Activated naive CD8-positive, alpha-beta T cell treated with anti-CD3 and anti-CD28 coated beads, Interleukin-2, amount 50 U/mL, for 16 hours (primary cell): ENCODE data around the gene IRF6.

Experiments
- DNase-seq: peaks from one replicate; pipeline ENCODE4 v3.0.0-alpha.2; 2020; ENCODE audit warnings: low read depth, low spot score

IRF6 gene

DNA sequence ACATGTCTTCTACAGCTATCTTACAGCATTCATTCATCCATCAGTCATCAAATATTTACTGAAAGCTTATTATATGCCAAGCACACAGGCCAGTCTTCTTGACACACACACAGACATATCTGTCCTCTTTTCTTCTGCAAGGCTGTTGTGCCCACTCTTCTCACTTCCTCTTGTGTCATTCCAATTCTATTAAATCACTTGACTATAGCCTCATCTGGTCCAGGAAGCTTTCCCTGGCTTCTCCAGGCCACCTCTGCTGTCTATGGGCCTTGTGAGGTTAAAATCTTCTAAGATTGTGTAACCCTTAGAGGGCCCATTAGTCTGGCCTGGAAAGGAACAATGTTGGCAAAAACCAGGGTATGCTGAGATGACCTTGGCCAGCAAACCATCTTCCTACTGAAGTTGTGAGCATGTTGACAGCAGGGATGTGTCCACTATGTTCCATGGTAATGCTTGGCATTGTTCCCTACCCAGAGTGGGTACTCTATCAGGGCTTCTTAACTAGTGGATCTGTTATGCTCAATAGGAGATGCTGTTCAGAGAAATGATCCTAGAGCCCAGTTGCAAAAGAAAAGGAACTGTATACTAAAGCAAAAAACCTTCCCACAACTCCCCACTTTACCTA is 44.8 kb downstream of the IRF6 start:
- no peak for DNase-seq

DNA sequence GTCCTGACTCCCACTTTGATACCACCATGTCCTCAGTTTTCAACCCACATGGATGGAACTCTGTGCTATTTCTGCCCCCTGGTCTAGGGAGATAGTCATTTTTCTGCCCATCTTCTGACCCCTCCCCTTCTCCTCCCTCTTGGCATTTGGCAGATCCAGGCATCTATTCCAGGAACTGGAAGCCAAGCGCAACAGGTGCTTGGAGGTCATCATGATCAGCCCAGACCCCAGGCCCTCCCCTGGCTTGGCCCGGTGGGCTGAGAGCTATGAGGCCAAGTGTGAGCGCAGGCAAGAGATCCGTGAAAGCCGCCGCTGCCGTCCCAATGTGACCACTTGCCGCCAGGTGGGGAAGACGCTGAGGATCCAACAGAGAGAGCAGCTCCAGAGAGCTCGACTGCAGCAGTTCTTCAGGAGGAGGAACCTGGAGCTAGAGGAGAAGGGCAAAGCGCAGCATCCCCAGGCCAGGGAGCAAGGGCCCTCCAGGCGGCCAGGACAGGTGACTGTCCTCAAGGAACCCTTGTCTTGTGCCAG is 46.0 kb downstream of the IRF6 start:
- DNase-seq: no peak

DNA sequence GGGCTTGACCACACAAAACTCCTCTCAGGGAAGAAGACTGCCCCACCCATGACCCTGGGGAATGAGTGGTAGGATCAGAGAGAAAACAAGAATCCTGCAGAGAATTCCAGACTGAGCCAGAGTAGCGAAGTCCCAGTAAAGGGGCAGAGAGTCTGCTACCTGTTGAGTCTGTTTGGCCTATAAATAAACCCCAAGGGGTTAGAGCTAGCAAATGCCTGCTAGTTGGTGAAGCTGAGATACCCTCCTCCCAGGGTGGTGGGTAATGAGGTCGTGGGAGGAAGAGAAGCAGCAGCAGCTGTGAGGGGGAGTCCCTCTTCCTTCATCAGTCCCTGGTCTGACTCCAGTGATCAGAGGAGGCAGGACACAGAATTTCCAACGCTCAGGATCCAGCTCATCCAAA is 47.5 kb downstream of the IRF6 start:
- no peak for DNase-seq

DNA sequence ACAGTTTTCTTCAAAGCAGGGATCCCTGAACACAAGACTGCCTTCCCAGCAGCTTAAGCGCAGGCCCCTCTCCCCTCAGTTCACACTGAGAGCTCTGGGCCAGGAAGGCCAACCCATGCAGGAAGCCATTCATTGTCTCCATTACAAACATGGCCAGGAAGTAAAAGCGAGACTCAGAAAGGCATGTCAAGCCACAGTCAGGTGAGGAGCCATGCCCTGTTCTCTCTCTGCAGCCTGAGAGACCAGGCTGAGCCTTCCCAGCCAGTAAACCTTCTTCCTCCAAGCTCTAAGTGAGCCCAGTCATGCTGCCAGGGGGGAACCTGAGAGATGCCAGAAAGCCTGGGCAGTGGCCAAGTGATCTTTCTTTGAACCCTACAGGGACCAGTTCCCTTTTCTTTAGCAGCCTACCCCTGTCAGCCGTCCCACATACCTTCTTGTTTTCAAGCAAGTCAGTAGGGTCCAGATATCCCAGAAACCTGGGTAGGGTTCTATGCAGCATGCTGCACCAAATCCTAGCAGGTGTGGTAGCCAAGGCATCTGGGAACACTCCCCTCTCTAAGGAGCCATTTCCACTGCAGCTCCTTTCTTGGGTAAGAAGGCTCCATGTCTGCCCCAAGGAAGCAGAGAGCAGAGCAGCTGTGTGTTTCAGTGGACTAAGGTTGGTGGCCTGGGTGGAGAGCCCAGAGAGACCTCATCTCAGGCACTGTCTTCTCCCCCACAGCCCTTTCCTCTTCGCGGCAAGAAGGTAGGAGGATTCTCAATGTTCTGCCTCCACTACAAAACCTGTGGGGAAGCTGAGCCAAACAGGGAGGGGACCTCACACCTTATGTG is 49.1 kb downstream of the IRF6 start:
- no peak for DNase-seq

DNA sequence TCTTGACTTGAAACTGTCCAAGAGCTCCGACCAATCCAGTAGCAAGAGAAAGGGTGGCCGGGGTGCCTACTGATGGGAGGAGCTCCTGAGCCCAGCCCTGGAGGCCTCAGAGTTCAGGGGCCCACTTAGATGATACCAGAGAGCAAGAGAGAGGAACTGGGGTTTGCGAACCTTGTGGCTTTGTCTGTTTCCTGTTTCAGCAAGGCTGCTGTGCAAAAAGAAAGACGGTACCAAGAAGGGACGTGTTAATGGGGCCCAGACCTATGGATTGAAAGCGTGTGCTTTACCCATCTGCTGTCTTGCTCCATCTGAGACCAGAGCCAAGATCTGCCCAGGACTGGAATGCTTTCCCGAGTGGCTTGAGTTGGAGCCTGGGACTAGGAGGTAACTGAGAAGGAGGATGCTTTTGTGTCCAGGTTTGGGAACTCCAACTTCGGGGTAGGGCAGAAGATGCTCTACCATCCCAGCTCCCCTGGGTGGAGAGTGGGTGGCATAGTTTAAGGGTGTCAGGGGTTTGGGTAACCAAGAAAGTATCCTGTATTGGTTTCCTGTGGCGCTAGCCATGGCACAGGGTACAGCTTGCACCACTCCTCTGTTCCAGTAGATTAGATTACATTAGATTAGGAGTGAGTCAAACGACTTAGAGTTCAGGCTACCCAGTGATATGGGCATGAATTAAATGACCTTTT is 49.9 kb downstream of the IRF6 start, which contains the start of gene TRAF3IP3:
Gene TRAF3IP3 (plus strand): TSS at position 128 of the 689 bp plus-strand sequence. CDS start 3,987 bp downstream, outside the sequence.
- DNase-seq: peak; percentile 38

DNA sequence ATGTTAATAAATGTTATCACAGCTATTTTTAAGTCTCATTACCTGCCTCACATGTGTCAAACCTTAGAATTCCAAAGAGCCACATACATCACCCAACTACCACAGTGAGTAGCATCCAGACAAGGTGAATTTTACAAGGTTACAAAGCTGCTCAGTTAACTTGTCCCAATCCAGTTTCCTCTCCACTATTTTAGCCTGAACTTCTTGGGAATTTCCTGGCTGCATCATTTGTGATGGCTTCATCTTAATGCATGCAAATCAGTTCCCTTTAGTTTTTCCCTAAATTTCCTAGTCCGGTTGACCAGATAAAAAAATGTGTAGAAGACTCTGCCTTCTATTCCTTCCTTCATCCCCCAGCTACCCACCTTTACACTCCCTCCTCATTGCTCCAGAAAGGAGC is 50.7 kb downstream of the IRF6 start:
- no peak for DNase-seq

DNA sequence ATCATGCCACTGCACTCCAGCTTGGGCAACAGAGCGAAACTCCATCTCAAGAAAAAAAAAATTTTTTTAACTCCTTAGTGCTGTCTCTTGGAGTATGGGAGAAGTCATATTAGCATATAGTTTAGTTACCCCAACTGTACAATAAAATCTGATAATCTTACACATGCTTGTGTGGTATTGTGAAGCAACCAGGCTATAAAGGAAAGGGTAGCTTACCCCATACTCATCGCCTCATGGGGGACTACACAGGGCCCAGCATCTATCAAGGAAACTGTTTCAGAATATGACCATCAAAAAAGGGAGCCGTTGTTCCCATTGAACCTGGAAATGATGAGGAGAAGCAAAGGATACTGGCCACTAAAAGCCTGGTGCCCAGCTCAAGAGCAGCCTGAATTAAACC is 53.1 kb downstream of the IRF6 start:
- DNase-seq: no peak

DNA sequence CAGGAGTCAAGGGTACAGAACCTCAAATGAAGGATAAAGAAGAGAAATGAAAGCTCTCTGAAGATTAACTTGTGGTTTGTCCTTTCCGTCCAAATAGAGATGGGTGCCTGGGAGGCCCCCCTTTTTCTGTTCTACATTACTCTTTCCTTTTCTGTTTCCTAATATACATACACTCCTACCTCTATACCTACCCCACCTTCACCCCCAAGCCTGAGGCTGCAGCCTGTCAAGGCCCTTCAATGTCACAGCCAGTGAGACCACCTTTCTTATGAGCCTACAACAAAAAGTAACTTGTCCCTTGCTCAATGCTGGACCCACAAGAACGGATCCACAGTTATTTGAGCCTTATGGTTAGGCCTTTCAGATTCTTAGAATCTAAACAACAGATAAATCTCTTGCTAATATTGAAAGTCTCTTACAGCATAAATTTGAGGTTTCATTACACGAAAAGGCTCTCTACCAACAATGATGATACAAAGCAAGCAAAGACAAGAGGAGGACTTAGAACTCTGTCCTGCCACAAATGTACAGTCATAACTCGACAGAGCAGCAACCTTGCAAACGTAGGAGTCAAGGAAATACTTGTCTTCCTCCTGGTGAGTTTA is 54.2 kb downstream of the IRF6 start:
- DNase-seq: no peak

DNA sequence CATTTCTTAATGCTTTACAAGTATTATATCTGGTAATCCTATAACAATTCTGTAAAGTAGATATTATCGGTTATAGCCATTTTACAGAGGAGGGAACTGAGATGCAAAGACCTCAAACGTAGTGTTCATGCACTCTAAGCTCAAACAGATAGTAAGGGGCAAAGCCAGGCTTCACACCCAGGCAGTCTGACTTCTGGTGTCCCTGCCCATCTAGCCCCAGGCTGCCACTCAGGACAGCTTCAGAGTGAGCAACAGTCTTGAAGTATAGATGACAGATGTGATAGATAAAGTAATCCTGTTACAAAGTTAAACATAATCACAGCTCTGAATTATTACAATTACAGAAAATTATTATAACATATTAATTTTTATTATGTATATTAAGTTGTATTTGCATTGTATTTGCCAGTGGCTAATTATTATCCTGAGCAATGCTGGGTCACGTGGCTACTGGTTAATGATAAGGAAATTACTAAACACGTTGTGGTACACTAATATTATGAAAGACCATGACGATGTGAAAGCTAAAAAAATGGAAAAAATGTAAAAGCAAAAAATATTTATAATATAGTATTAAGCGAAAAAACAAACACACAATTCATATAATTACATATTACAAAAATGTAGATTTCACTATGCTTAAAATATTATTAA is 56.1 kb downstream of the IRF6 start:
- no peak for DNase-seq

DNA sequence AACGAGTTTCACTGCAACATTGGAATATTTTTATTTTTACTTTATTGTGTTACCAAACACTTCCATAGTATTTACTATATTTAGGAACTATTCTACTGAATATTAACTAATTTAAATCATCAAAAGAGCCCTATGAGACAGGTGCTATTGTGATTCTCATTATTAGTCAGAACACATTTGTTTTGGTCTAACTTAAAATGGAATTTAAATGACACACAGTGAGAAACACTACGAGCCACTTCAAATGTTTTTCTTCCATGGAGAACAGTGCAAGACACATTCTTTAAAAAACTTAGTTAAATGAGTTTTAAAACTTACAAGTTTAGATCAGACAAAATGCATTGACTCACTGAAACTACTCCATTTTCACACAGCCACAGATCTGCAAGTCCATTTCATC is 56.7 kb downstream of the IRF6 start:
- no peak for DNase-seq

DNA sequence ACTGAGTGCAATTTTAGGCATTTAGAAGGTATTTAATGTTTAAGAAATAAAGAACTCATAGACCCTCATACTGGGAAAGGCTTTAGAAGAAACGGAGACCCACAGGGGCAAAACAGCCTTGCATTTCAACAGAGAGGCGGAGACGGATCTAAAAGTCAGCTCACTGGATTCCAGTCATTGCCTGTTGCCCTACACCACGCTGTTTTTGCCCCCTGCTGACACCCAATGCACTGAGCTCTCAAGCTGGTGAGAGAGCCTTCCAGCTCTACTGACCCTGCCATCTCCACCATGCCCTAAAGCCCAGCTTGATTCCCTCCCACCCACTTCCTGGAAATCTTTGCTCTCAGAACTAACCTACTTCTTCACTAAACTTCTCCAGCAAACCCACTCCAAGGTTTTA is 57.3 kb downstream of the IRF6 start:
- DNase-seq: no peak

DNA sequence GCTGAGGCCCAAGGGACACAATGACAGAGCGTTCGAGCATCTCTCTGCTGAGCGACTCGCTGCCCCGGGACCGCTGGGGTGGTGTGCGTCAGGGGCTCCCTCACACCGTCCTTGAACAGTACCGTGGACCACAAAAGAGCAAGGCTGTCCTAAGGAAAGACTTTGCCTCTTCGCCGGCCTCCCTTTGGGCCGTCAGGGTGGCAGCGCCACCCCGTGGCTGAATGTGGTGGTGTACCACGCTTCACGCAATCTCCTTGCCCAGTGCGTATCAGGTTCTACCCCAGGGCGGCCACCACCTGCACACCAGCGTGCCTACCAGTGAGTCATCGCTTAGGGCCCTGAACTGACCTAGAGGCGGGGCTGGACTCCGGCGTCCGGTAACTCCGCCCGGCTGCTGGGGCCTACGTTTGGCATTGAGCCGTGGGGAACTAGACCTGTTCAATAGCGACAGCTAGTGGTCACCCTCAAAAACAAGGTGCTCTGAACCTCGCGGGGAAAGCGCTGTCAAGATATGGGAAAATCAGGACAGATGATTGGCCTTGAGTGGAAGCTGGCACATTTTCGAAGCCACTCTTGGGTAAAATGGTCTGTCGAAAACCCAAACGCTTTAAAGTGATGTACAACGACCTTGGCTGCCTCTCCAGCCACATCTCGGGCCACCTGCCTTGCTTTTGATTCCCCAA is 58.2 kb downstream of the IRF6 start:
- peak; percentile 54 for DNase-seq

DNA sequence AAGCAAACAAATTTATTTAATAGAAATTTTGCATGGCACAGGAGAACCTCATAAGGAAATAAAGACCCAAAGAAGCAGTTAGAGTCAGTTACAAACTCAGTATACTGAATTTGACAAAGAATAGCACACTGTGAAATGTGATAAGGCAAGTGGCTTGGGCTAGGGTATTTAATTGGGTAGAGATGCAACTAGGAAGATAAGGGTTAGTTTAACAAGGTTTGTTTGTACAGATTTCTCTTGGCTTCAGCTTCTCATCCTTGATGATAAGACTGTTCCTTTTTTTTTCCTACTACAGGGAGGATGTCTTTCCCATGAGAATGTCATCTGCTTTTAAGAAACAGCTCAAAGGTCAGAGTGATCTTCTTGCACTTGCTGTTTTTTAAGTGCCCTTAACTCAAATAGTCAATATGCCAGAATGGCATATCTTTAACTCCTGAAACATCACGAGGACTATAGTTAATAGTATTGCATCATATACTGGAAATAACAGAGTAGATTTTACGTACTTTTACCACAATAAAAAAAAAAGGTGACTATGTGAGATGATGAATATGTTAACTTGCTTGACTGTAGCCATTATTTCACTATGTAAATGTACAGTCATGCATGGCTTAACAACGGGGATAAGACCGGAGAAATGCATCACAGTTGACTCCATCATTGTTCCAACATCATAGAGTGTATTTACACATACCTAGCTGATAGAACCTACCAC is 59.3 kb downstream of the IRF6 start:
- DNase-seq: no peak

DNA sequence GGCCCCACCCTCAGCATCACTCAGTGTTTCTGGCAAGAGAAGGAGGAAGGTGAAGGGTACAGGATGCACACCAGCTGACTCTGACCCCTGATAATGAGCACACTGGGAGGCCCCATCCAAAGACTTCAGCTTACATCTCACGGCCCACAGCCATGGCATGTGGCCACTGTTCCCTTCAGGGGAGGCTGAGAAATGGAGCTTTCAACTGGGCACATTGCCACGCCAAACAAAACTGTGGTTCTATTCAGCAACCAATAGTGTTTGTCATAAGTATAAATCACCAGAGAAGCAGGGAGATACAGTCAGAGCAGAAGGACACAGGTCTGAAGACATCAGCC is 62.8 kb downstream of the IRF6 start:
- DNase-seq: no peak

DNA sequence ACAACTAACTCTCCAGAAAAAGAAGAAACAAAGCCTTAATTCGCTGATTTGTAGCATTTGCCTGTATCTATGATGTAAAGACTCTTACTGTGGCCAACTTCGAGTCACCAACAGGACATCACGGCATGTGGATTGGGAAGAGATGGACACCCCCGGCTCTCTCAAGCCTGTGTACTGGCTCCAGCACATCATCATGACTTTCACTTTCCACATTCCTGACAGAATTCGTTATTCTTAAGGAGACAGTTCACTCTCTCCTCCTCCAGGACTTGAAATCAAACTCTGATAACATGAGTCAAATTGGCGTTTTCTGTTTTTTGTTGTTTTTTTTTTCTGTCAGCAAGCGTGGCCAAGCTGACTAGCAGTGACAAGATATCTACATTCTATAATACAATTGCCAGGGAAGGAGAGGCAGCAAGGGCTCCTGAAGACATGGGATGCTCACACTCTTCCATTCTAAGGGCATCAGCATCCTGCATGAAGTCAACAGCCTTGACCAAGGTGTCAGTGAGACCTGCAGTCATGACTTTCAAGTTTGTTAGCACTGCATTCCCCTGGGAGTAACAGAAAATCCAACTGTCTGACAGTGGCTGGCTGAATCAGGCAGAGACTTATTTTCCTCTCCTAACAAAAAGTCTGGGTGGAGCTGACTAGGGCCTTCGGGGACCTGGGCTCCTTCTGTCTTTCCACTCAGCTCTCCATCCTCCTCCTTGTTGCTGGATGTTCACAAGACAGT is 63.4 kb downstream of the IRF6 start:
- DNase-seq: no peak

DNA sequence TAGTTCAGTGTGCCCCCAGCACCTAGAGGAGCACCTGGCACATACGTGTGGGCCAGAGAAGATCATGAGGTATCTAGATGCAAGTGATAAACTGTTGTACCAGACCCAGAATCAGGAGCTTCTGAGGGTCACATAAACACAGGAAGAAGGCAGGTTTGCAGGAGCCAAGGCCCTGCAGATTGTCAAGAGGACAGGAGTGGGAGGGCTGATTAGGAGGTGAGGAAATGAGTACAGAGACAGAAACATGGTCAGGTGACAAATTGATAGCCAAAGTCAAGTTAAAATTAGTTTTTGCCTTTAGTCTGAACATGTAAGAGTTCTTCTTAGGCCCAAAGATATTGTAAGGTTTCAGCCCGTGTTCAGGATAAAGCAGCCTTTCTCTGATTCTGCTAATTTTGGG is 64.1 kb downstream of the IRF6 start:
- no peak for DNase-seq

DNA sequence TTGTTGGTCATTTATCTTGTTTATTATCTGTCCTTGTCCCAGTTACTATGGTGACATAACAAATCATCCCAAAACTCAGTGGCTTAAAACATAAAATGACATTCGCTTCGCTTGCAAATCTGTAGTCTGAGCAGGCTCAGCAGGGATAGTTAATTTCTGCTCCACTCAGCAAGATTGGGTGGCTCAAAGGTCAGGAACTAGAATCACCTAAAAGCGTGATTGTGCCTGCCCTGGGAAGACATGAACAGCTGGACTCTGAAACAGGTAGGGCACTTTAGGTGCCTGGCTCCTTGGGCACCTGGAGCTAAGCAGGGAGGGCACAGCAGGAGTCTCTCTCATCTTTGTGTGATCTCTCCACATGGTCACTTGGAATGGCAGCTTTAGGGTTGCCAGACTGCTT is 64.7 kb downstream of the IRF6 start:
- no peak for DNase-seq

DNA sequence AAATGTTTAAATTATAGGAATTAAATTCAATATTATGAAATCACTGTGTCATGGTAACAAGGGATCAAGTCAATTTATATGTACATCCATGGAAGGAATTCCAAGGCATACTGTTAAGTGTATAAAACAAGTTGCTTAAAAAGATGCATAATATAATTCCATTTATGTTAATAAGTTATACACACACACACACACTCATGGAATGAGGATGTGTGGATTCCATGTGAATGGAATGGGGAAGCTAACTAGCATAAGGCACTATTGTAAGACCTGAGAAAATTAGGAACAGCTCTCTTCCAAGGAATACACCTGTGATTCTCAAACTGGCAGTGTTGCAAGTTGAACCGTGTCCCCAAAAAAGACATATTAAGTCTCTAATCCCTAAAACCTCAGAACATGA is 67.7 kb downstream of the IRF6 start:
- no peak for DNase-seq

DNA sequence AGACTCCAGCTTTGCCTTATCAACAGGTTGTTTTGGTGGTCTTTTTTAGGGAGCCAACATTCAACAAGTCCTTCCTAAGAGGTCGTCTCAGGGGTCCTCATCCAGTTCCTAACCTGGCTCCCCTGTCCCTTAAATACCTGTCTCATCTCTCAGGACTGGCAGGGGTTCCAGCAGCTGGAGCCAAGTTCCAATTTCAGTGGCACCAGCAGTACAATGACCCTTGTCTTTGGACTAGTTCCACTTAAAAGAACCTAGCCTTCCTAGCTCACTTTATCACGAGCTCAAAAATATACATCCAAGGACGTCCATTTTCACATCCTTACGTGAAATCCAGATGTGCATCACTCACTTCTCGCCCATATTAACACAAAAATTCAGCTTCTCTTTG is 68.8 kb downstream of the IRF6 start:
- DNase-seq: no peak
